GM21825 (cell line): ENCODE measurements around the gene PRIMA1.

ENCODE experiments used
- ATAC-seq: cut with Tn5 transposase; IDR thresholded peaks from one replicate; pipeline ENCODE4 v1.9.1; 2021; ENCODE audit warnings: mild to moderate bottlenecking, moderate library complexity; ENCODE audit not compliant: unreplicated experiment

Gene PRIMA1

DNA sequence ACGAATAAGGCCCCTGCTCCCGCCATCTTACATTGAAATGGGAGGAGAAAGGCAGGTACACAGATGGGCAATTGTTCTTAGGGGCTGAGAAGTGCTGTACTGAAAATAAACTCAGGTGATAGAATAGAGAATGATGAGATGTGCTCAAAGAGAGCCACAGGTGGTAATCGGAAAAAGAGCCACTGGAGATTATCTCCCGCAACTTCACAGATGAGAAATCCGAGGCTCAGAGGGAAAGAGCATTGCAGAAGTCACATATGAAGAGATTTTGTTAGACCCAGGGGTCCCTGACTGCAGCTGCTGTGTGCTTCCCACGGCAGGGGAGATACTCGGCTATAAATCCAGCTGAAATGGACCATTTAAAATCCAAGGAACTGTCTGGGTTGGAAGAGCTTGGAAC is 73.7 kb downstream of the PRIMA1 start:
- no peak for ATAC-seq

DNA sequence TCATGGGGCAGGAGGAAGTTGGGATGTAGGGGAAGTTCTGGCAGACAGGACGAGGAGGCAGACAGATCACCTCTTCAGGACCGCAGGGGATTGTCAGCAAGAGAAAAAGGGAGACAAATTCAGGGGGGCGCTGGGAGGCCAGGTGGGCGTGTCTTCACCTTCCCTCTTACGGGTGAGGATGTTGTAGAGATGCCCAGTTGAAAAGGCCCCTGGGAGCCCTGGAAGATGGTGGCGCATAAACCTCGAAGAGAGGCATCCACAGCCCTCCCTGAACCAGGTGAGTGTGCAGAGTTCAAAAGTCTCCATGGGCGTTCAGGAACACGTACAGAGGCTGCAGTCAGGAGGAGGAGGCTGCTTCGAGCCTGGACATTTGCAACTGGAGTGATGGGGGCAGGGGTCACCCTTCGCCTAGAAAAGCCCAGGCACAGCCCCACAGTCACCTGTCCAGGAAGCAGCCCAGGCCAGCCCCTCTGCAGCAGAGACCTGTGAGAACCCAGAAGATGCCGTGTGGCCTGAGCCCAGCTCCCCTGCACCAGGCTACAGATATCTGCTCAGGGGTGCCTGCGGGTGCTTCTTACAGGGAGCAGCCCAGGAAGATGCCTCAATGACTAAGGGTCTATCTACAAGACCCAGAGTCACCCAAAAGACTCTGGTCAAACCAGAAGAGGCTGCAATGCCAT is 74.4 kb downstream of the PRIMA1 start:
- no peak for ATAC-seq

DNA sequence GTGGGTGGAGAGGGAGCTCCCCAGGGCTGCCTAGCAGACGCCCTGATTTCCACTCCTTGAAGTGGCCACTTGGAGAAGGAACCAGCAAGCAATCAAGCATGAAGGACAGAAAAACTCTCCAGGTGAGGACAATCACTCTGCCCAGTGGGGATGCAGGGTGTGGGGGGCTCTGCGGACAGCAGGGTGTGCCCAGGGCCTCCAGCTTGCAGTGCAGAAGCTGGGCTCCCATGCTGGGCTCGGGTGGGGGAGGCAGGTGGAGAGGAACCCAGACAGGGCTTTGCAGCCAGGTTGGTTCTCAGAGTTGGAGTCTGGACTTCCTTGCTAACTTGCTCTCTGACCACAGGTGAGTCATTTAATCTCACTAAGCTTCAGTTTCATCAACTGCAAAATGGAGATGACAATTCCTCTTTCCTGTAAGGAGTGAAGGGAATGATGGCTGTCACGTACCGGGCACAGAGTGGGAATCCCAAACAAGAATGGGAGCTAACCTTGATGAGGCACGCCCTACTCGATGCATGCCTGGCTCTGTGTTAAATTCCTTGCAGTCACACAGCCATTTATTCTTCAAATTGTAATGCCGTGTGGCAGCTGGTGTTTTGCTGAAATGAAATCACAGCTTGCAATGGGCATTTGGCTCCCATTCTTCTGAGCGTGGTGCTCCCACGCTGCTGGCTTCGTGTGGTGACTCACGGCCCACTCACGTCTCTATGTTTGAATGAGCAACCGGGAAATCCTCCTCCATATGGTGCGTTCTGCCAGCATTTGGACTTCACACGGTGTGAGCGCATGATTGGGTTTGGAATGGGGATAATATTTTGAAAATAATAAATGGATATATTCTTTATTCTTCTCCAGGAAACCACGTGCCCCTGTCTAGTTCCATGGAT is 75.2 kb downstream of the PRIMA1 start:
- ATAC-seq, result no peak

DNA sequence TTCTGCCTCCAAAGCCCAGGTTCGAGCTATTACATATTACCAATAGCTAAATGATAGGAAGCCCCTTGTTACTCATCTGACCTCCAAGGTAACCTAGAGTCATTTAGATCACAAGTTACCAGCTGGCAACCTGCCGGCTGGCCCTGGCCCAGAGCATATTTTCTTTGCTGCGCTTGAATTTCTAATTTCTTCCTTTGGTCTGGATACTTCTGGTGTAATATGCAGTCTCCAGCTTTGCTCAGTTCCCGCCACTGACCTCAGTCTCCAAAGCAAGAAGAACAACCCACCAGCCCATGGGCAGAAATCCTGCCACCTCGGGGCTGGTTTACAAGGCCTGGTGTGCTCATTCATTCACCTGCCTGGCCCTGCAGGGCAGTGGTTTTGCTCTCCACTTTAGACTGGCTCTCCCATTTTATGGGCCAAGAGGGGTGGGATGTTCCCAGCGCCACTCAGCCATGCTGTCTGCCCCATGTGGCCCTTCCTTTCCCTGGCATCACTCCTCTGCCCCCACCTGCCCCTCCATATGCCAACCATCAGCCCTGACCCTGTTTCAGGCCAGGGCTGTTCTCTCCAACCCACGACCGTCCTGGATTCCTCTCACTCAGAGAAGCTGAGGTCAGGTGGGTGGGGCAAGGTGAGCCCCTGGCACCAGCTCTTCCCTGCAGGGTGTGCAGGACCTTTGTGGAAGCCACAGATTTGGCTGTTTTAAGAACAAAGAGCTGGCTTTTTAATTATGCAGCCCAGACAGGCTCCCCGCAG is 76.0 kb downstream of the PRIMA1 start:
- ATAC-seq, result no peak

DNA sequence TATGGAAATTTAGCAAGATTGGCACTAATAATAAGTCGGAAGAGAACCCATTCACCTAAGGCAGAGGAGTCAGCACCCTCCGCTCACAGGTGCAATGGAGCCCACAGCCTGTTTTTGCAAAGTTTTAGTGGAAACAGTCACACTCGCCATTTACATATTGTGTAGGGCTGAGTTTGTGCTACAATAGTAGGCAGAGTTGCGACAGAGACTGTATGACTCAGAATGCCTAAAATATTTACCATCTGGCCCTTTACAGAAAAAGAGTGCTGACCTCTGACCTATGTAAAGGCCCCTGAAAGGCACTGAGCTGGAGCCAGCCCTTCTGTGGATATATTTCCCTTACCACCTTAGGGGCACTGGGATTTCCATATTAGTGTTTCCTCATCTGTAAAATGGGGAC is 79.0 kb downstream of the PRIMA1 start:
- no peak for ATAC-seq

DNA sequence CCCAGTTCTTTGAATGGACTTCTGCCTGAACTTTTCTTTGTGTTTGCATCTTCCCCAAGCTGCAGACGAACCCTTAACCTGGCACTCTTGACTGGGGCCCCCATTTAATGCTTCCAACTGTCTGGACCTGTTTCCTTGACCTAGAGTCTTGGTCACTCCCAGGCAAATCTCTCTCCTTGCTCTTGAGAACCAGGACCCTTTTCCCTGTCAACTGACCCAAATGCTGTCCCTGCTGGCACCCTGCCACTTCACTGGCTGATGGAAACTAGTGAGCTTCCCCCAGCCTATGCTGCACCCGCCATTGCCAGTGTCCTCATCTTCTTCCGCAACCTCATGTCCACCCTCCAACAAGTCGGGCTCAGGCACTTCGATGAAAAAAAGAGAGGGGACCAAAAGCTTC is 79.5 kb downstream of the PRIMA1 start:
- no peak for ATAC-seq

DNA sequence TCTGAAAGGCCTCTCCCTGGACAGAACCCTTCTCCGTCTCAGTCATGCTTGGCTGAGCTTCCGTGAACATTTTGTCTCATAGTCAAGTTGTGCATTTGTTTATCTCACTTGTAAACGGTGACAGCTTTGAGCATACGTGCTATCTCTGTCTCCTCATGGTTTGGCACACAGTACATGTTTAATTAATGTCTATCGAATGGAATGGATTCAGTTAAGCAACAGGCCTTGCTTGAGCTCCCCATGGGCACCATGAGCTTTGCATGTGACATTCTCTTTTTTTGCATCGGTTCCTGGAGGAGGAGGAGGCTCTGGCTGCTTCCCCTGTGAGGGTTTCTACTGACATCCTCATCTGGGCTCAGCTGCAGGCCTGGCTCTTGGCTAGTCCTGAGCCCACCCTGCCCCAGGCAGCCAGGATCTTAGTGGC is 80.0 kb downstream of the PRIMA1 start:
- no peak for ATAC-seq

DNA sequence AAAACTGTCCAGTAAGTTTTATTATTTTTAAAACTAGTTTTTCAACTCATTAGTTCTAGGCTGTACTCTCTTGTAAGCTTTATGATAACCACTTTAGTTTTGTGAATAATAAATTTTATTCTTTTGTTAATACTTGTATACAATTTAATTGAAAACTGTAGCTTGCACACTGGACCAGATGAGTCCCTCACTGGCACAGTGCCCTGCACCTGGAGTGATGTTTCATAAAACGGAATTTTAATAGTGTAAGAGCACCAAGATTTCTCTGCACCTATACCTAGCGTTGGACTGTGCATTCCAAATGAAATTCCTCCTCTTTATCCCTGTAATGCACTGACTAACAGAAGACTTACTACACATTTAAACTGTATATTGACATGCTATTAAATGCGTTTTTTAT is 80.8 kb downstream of the PRIMA1 start:
- no peak for ATAC-seq

DNA sequence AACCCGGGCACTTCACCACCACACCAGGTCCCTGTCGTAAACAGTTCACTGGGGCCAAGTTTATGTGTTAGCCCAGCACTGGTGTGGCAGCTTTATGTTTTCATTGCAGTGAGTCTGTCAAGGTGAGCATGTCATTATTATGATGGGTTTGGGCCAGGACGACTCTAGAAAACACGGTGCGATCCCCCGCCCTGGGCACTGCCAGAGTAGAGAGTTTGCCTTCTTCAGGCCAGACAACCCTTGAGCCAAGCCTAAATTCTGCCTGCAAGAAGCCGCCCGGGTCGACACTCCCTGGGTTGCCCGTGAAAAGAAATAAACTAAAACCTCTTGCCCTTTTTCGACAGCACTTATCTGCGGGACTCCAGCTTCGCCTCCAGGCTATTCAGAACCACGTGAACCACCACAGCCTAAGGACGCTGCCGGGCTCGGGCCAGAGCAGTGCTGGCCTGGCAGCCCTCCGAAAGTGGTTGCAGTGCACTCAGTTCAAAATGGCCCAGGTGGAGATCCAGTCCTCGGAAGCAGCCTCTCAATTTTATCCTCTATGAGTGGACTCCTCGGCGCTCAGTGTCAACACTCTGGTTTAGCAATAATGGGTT is 81.8 kb downstream of the PRIMA1 start:
- ATAC-seq, result no peak

DNA sequence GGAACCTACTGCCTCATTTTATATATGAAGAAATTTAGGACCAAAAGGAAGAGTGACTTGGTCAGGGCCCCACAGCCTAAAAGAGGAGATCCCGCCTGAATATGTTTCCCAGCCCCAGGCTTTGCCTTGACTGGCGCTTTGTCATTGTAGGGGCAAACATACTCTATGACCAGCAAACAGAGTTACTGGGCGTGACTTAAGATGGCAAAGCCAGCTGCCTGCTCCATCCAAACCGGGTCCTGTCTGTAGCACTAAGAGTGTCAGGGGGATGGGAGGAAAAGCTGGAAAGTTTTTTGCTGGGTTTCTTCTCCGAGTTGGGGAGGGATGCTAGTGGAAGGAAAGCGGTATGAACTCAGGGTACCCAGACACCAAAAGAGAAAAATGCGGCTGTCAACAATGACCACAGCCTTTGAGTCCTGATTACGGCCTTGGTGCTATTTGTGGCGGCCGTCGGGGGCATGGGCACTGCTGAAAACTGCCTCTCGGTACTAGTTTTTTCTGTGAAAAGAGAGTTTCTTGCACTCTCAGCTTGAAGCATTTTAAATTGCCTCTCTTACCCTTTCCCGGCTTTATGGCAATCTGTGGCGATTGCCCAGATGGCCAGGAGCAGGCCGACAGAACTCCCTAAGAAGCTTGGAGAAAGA is 82.7 kb downstream of the PRIMA1 start:
- ATAC-seq, result no peak

DNA sequence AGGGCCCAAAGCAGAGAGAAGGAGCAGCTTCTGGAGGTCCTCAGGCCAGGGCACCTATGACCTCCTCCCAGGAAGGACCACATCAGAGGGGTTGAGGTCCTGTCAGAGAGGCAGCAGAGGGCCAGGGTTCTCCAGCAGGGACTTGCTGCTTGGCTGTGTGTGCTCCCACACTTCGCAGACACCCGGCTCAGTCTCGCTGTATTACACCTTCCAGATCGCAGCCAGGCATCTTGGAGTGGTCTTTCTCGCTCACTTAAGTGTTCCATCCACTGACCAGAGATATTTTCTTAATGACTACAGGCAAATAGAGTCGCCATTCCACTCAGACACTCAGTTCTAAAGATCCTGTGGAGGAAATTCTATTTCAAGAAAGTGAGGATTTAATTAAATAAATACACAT is 84.3 kb downstream of the PRIMA1 start:
- ATAC-seq, result no peak

DNA sequence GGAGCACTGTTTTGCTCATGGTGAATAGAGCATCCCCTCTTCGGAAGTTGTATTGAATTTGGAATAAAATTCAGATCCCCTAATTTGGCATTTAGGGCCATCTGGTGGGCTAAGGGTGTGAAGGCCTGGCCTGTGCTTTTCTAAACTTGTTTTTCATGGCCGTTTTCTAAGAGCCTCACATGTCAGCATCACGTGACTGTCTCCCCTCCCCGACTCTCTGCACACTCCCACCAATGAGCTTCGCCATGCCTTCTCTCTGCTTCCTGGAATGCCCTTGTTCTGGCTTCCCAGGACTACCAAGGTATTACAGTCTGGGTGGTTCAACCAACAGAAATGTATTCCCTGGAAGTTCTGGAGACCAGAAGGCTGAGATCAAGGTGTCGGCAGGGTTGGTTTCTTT is 85.3 kb downstream of the PRIMA1 start:
- no peak for ATAC-seq

DNA sequence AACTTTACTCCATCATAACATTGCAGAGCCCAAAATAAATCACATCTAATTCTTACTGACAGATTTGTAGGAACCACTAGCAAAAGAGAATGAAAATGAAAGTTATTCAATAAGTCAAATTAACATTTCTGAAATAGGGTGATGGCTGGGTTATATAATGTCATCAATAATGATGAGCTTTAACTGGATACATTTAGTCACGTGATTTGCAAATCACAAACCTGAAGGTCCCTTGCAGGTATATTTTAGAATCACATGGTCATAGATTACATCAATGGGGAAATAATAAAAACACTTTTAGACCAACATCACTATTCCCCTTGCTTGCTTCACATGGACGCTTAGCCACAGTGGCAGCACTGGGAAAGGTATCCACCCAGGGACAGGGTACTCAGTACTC is 86.7 kb downstream of the PRIMA1 start:
- no peak for ATAC-seq

DNA sequence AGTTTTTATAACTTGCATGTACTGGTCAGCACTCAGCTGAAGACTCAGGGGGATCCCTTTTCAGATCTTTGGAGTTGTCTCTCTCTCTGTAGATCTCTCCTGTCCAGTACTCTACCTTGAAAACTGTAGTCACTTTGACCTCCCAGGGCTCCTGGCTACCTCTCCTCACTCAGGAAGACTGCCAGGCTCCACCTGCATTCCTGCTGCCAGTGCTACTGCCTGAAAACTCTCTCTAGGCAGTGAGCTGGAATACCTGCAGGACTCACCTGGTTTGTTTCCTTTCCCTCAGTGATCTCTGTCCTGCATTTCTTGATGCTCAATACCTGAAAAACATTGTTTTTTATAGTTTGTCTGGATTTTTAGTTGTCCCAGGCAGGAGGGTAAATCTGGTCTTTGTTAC is 87.4 kb downstream of the PRIMA1 start:
- ATAC-seq, result no peak

DNA sequence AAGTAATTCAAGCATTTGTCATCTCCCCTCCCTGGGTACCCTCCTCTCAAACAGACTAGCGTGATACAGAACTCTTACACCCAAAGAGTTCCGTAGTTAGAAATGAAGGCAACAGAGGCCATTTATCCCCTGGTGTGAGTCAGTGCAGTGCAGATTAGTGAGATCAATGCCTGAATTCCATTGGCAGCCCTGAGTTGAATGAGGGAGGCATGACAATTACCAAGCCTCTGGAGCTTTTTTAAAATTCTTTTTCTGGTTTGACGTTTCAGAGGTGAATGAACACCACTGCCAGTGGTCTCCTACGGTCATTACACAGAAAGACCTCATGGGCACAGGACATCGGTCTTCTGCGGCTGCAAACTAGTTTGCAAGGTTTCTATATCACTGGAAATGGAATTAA is 94.4 kb downstream of the PRIMA1 start:
- no peak for ATAC-seq

DNA sequence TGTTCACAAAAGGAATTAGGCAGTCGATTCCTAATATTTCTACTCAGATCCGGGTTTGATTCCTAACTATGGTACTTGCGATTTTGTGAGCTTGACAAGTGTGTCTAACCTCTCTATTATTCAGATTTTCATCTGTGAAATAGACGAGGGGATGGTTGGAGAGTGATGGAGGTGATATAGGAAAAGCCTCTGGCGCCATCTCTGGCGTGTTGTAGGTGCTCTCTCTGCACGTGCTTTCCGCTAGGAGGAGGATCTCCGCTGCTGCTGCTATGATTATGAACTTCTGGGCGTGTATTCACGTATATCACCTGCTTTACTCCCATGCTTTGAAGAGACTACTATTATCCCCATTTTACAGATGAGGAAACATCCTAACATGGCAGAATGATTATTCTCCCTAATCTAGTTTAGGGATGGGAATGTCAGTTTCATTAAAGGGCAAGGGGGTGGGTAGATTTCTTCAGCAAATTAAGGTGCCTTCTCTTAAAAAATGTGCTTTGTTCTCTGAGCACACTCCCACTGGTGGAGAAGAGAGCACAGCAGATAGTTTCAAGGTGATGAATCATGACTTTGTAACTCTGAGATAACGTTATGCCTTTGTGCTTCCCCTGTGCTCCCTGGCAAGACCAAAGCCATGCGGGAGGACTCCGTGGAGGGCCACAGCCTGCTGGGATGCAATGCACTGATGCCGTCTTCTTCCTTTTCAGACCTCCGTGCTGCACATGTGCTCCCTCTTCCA is 97.1 kb downstream of the PRIMA1 start:
- no peak for ATAC-seq

DNA sequence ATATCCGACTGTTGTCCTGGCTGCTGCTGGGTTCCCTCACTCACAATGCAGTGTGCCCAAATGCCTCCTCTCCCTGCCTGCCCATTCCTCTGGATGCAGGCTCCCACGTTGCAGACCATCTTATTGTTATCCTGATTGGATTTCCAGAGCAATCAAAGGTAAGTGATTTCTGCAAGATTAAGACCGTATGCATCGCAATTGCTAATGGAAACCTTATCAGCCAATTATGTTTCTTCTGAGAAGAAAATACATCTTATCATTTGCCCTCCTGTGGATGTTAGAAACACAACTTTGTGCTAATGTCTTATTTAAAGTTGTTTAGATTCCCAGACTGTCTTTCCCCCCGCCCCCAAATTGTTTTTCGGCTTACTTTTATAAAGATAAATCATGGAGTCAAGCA is 98.1 kb downstream of the PRIMA1 start:
- no peak for ATAC-seq

DNA sequence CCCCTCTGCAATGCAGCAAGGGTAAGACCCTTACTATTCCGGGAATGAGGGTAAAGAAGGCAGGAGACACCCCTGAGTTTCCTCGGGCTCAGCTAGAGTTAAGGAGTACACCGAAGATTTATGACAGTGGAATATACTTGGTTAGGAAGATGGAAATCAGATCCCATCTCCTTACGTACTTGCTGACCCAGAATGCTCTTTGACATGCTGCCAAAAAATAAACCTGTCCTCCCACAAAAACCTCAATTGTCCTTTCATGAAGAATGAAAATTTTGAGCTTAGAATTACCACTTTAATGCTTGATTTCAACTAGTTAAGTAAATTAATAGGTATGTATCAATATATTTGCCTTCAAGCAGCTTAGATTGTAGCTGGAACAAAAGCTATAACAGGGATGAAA is 99.5 kb downstream of the PRIMA1 start:
- no peak for ATAC-seq

DNA sequence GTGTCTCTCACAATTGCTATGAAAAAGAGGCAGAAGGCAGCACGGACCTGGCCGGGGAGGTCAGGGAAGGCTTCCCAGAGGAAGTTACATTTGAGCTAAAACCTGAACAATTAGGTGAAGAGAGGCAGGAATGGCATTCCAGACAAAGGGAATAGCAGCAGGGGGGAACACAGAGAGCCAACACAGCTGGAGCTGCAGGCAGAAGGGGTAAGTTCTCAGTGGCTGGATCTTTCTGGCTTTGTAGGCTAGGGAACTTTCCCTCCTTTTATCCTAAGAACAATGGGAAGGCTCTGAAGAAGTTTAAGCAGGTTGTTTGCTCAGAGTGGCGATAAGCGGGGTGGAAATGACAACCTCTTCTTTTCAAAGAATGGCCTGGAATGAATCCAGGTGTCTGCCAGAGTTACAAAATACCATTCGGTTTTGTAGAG is 100.0 kb downstream of the PRIMA1 start:
- ATAC-seq, result no peak

DNA sequence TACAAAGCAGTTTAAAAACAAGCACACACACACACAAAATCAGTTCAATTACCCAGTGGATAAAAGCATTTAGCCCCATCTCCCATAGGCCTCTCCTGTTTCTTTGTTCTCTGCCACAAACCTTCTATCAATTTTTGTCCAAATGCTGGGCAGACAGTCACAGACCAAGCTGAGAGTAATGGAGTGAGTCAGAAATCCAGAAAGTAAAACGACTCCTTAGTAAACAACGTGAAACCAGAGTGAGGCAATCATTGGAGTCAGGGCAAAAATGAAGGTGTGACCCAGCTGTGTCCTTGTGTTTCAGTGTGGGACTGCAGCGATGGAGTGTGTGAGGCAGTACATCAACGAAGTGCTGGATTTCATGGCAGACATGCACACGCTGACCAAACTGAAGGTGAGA is 102.0 kb downstream of the PRIMA1 start:
- ATAC-seq, result no peak
